ENCODE measurements around the gene CDC5L. TPM values are rescaled to one million over a fixed set of nuclear protein-coding genes. Genes with fewer than 3 reads are reported as not detected.

The CDC5L gene
- total RNA-seq, 4 donors from 2014 or later = 10.0 to 19.3 (median 14.7) TPM

- Histone ChIP-seq H3K4me1 (no peaks in the 10 kb centered on the region), H3K4me3 (no peak overlapping the region), H3K36me3 (no peaks in the 10 kb centered on the region), H3K9me3 (no peaks in the 10 kb centered on the region), H3K27ac (no peak overlapping the region), H3K27me3 (peaks cover 0 to 21% (median 0%) of the 10 kb centered on the region in 4 donors)
- no peak for DNase-seq
- intact Hi-C loops (cut with DNase I) = no loop called here
- TF ChIP-seq CTCF (IDR thresholded peaks at IDR 0.05) = no peak
- 36 to 38% methylated on average over 2 of the region's 2 CpGs for WGBS, 2 donors
Measured at GRCh38 chr6:44373787-44374186, 13.7 kb upstream of the CDC5L start.

DNA sequence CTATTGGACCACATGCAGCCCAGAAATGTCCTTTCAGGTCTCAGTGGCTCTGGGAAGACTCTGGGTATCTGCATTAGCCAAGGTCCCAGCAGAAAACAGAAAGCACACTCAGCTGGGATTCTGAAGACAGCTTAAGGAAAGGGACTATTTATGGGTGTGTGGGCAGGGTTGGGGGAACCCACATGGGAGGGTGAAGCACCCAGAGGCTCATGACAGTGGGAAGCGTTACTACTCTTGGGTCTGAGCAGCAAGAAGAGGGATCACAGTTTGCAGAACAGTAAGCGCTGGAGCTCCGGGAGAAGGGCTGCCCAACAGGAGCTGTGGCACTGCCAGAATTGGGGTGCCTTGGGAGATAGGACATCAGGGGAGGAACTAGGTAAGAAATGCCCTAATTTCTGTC is 12.4 kb upstream of the CDC5L start:
- 74 to 87% methylated on average over 3 of the region's 3 CpGs for WGBS, 2 donors
- peaks cover 0 to 14% (median 0%) of the 10 kb centered on the region in 4 donors for H3K27me3 ChIP-seq

DNA sequence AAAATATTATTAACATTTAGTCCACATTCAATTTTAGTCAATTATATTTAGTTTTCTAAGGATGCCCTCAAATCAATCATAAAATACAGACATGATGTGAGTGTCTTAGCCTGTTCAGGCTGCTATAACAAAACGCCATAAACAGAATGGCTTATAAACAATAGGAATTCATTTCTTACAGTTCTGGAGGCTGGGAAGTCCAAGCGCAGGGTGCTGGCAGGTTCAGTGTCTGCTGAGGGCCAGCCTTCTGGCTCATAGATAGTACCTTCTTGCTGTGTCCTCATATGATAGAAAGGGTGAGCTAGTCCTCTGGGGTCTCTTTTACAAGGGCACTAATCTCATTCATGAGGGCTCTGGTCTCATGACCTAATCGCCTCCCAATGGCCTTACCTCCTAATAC is 10.0 kb upstream of the CDC5L start:
- no peaks in the 10 kb centered on the region for H3K36me3 ChIP-seq
- peaks cover 0 to 10% (median 0%) of the 10 kb centered on the region in 4 donors for H3K27me3 ChIP-seq
- TF ChIP-seq POLR2A (IDR thresholded peaks at IDR 0.05) (no peak), CTCF (IDR thresholded peaks at IDR 0.05) (no peak)
- no peak for DNase-seq
- no peaks in the 10 kb centered on the region for H3K9me3 ChIP-seq
- H3K4me3 ChIP-seq = no peak overlapping the region
- 81 to 92% methylated on average over 3 of the region's 3 CpGs for WGBS, 2 donors
- intact Hi-C loops (cut with DNase I) = no loop called here
- no peaks in the 10 kb centered on the region for H3K4me1 ChIP-seq
- no peak overlapping the region for H3K27ac ChIP-seq

More for the DNA sequence above, 12.4 kb upstream of the CDC5L start:
- intact Hi-C loops (cut with DNase I) = no loop called here
- Histone ChIP-seq H3K36me3 (no peaks in the 10 kb centered on the region), H3K4me1 (no peaks in the 10 kb centered on the region), H3K27ac (no peak overlapping the region), H3K9me3 (no peaks in the 10 kb centered on the region), H3K4me3 (no peak overlapping the region)
- DNase-seq = no peak
- TF ChIP-seq CTCF (IDR thresholded peaks at IDR 0.05) = no peak
- no peak for TF ChIP-seq POLR2A (IDR thresholded peaks at IDR 0.05)

- no peaks in the 10 kb centered on the region for H3K36me3 ChIP-seq
- intact Hi-C loops (cut with DNase I) = no loop called here
- TF ChIP-seq POLR2A (IDR thresholded peaks at IDR 0.05) = no peak
- no peak for TF ChIP-seq CTCF (IDR thresholded peaks at IDR 0.05)
- no peak overlapping the region for H3K4me3 ChIP-seq
- no peaks in the 10 kb centered on the region for H3K4me1 ChIP-seq
- DNase-seq = no peak
- 40 to 73% methylated on average over 1 of the region's 1 CpG for WGBS, 2 donors
- H3K9me3 ChIP-seq = no peaks in the 10 kb centered on the region
- no peak overlapping the region for H3K27ac ChIP-seq
- peaks cover 0 to 10% (median 0%) of the 10 kb centered on the region in 4 donors for H3K27me3 ChIP-seq
Measured at GRCh38 chr6:44377971-44378370, 9.5 kb upstream of the CDC5L start.

- 77 to 78% methylated on average over 2 of the region's 2 CpGs for WGBS, 2 donors
- Histone ChIP-seq H3K4me1 (peaks cover 2 to 5% (median 4%) of the 10 kb centered on the region in 3 donors), H3K4me3 (no peak overlapping the region), H3K27me3 (no peaks in the 10 kb centered on the region), H3K27ac (no peak overlapping the region), H3K36me3 (no peaks in the 10 kb centered on the region), H3K9me3 (no peaks in the 10 kb centered on the region)
- intact Hi-C loops (cut with DNase I) = no loop called here
- no peak for DNase-seq
- no peak for TF ChIP-seq POLR2A (IDR thresholded peaks at IDR 0.05)
- TF ChIP-seq CTCF (IDR thresholded peaks at IDR 0.05) = no peak
Measured at GRCh38 chr6:44381739-44382138, 5.8 kb upstream of the CDC5L start.

Data from esophagus squamous epithelium (tissue), 5 donors.